GM18858 (cell line): Measurements from ENCODE around the gene NXNL1.
"Not testable (repeated sequence)": the region's sequence is repeated elsewhere in the genome, so short reads cannot be mapped to it uniquely, and the experiment has no call there.

ENCODE experiments used
- ATAC-seq: cut with Tn5 transposase; IDR thresholded peaks from one replicate; pipeline ENCODE4 v1.9.1; 2021; ENCODE audit not compliant: unreplicated experiment

NXNL1 gene, protein sequence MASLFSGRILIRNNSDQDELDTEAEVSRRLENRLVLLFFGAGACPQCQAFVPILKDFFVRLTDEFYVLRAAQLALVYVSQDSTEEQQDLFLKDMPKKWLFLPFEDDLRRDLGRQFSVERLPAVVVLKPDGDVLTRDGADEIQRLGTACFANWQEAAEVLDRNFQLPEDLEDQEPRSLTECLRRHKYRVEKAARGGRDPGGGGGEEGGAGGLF

DNA sequence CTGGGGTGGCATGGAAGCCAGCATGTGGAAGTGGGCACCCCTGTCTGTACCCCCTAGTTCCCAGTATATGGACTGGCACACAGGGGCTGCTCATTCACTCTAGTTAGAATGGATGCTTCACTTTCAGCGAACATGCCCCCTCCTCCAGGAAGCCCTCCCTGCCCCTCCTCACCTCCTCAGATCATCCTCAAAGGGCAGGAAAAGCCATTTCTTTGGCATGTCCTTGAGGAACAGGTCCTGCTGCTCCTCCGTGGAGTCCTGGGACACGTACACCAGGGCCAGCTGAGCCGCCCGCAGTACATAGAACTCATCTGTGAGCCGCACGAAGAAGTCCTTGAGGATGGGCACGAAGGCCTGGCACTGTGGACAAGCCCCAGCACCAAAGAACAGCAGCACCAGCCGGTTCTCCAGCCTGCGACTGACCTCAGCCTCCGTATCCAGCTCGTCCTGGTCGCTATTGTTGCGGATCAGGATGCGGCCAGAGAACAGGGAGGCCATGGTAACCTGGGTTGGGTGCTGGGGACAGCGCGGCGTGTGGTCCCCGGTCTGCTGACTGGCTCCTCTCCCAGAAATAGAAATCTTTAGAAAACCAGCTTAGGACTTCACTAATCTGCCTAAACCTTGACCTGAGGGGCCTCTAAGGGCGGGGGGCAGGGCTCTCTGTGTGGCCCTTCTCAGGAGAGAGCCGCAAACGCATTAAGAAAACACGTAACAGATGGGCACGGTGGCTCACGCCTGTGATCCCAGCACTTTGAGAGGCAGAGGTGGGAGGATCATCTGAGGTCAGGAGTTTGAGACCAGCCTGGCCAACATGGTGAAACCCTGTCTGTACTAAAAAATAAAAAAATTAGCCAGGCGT lies at the start of gene NXNL1:
TSS of gene NXNL1 (minus strand) at position 555 of the 859 bp plus-strand sequence. CDS start at position 498, 57 bp downstream.
- no peak for ATAC-seq

DNA sequence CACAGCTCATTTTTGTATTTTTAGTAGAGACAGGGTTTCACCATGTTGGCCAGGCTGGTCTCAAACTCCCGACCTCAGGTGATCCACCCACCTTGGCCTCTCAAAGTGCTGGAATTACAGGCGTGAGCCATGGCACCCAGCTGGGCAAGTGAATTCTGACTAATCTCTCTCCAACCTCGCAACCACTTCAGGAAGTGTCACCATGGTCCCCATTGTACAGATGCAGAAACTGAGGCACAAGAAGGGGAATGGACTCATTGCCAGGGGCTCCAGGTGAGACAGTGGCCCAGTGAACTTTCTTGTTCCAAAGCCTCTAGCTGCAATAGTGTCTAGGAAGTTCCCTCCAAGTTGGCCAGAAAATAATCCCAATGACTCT lies 47.8 kb upstream of the NXNL1 start:
- ATAC-seq = not testable (repeated sequence)

DNA sequence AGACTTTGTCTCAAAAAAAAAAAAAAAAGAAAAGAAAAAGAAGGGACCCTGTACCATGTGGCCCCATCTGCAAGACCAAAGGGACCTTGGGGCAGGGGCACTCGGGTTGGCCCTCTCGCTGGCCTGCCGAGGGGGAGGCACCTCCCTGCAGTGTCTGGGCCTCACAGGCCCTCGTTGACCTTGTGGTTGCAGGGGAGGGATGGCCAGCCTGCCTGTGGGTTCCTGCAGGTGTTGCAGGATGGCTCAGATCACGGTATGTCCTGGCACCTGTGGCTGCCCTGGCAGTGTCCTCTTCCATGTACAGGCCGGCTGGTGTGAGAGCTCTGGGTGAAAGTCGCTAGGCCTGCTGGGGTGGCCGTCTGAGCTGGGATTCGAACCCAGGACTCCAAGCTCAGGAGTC lies 46.0 kb upstream of the NXNL1 start:
- no peak for ATAC-seq

DNA sequence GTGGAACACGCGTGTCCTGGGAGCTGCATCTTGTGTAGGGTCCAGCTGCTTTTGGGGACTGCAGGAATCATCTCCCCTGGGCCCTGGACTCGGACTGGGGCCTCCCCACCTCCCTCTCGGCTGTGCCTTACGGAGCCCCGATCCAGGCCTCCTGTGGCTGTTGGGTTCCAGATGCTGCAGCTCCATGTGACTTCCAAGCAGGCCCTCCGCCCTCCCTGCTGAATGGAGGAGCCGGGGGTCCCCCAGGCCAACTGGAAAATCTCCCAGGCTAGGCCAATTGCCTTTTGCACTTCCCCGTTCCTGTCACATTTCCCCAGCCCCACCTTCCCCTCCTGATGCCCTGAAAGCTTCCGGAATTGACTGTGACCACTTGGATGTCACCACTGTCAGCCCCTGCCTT lies 44.5 kb upstream of the NXNL1 start:
- ATAC-seq = no peak

DNA sequence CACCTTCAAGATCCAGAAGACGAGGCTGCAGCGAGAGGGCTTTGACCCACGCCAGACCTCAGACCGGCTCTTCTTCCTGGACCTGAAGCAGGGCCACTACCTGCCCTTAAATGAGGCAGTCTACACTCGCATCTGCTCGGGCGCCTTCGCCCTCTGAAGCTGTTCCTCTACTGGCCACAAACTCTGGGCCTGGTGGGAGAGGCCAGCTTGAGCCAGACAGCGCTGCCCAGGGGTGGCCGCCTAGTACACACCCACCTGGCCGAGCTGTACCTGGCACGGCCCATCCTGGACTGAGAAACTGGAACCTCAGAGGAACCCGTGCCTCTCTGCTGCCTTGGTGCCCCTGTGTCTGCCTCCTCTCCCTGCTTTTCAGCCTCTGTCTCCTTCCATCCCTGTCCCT lies 43.7 kb upstream of the NXNL1 start:
- ATAC-seq = no peak

DNA sequence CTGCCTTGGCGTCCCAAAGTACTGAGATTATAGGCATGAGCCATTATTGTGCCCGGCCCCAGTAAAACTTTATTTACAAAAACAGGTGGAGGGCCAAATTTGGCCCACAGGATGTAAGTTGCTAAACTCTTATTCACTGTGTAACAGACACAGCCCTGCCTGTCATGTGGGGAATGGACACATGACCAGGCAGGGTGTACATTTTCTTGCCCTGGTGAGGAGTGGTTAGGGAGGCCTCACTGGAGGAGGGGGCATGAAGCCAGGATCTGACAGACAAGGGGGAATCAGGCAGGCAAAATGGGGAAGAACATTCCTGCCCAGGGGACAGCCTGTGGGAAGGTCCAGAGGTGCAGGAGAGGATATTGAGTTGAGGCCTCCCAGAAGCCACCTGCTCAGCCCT lies 43.3 kb upstream of the NXNL1 start:
- ATAC-seq = no peak

DNA sequence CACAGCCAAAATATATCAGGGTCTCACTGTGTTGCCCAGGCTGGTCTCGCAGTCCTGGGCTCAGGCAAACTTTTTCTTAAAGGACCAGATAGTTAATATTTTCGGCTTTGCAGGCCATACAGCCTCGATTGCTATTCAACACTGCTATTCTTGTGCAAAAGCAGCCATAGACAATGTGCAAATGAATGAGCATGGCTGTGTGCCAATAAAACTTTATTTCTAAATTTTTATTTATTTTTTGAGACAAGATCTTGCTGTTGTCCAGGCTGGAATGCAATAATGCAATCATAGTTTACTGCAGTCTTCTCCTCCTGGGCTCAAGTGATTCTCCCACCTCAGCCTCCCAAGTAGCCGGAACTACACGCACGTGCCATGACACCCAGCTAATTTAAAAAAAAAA lies 42.5 kb upstream of the NXNL1 start:
- ATAC-seq = no peak

DNA sequence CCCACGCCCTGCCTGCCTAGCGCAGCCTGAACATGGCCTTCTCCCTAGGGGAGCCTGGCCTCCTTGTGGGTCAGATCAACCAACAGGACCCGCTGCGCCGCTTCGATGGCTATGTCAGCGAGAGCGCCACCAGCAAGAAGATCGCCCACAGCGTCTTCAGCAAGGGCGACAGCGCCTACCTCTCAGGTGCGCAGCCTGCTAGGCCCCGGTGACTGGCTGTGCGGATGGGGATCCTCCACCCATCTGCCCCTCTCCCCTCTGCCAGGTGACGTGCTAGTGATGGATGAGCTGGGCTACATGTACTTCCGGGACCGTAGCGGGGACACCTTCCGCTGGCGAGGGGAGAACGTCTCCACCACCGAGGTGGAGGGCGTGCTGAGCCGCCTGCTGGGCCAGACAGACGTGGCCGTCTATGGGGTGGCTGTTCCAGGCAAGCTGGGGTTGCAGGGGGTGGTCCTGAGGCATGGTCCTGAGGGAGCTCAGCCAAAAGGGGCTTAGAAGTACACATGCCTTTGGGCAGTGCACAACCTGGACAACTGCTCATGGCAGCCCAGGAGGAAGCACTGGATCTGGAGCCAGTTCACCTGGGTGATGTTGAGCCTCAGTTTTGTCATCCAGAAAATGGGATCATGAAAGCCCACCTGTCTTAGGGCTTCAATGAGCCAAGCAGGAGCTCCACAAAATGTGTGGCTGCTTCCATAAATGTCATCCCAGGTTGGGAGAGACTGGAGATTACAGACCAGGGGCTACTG lies 39.9 kb upstream of the NXNL1 start:
- no peak for ATAC-seq

DNA sequence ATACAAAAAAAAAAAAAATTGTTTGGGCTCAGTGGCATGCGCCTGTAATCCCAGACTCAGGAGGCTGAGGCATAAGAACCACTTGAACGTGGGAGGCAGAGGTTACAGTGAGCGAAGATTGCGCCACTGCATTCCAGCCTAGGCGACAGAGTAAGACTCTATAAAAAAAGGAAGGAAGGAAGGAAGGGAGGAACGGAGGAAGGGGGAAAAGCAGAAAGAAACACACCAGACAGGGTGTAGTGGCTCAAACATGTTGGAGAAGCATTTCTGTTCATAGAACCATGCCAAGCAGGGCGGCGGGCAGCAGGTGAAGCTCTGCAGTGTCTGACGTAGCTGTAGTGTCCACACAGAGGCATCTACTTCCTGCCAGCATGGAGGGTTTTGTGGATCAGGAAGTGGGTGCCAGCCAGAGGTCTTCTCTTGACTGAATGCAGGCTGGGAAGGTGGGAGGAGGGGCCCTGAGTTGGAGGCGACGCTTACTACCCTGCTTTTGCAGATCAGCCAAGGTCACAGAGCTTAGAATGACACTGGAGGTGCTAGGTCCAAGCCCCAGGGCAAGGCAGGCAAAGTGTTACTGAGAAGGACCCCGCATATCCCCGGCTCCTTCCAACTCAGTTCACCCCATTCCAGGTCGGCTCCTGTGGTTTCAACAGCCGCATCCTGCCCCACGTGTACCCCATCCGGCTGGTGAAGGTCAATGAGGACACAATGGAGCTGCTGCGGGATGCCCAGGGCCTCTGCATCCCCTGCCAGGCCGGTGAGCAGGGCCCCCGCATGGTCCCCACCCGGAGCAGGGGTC lies 39.1 kb upstream of the NXNL1 start:
- no peak for ATAC-seq

DNA sequence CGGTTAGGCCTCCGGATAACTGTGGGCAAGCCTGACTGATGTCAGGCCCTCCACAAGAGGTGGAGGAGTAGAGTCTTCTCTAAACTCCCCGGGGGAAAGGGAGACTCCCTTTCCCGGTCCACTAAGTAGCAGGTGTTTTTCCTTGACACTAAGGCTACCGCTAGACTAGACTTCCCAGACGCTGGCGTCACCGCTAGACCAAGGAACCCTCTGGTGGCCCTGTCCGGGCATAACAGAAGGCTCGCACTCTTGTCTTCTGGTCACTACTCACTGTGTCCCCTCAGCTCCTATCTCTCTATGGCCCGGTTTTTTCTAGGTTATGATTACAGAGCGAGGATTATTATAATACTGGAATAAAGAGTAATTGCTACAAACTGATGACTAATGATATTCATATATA lies 38.3 kb upstream of the NXNL1 start:
- ATAC-seq = not testable (repeated sequence)

DNA sequence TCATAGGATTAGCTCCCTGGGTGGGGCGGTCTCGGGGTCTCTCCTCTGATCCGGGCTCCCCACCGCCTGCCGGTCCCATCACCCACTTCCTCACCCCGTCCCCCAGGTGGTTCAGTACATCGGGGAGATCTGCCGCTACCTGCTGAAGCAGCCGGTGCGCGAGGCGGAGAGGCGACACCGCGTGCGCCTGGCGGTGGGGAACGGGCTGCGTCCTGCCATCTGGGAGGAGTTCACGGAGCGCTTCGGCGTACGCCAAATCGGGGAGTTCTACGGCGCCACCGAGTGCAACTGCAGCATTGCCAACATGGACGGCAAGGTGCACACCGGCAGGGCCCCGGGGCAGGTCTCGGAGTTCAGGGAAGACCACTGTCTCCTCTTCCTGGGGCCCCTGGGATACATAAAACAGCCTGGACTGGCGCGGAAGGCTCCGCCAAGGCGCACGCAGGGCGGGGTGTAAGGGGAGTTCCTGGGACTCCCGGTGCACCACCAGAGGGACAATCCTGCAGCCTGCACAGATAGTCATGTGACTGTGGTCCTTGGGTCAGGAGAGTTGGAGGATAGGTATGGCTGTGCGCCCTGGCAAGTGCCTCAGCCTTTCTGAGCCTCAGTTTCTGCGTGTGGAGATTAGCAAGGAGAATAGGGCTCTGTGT lies 36.5 kb upstream of the NXNL1 start:
- ATAC-seq = no peak

DNA sequence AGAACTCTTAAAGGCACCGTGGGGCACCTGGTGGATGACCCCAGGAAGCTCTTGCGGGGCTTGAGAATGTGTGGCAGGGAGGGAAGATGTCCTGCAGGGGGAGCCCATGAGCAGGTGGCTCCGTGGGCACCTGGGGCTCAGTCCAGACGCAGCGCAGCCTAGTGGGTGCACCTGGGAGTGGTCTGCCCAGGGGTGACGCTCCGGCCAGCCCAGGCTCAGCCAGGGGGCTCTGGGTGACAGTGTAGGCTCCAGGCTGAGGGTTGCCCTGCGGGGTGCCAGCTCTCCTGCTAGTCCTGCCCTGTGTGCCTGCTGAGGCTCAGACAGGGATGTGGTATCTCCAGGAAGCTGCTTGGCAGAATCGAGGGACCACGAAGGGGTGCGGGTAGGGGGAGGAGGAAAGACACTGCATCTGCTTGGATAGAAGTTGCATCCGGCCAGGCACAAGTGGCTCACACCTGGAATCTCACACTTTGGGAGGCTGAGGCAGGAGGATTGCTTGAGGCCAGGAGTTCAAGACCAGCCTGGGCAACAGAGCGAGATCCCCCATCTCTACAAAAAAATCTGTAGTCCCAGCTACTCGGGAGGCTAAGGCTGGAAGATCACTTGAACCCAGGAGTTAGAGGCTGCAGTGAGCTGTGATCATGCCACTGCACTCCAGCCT lies 35.7 kb upstream of the NXNL1 start:
- no peak for ATAC-seq

DNA sequence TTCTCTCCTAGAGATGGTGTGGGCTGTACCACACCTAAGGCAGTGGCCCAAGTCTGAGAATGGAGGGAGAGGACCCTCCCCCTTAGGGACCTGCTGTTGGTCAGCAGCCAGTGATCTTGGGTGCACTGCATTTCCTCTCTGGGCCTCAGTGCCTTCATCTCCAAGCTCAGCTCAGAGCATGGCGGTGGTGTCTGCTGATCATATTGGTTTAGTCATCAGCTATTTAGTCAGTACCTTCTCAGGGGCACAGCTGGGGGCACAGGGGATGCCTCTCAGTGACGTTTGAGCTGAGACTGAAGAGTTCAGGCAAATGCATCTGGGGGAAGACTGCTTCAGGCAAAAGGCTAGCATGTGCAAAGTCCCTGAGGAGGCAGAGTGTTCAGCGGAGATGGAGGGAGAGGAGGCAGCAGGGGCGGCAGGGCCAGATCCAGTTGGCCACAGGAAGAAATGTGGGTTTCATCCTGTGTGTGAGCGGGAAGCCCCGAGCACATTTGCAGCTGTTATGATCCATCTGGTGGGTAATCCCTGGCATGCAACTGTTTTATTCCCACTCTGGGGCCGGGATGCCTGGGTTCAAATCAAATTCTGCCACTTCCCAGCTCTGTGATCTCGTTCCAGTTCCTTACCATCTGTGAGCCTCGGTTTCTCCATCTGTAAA lies 35.0 kb upstream of the NXNL1 start:
- no peak for ATAC-seq

DNA sequence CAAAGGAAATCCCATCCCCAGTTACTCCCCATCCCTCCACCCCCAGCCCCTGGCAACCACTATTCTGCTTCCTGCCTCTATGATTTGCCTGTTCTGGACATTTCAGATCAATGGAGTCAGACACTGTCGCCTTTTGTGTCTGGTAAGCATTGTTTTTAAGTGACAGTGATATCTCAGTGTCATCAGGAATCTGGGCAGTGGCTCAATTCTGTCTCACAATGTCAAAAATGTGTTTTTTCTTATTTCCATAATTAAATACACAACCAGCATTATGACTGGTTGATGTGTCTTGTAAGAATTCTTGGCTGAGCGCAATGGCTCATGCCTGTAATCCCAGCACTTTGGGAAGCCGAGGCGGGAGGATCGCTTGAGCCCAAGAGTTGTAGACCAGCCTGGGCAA lies 30.6 kb upstream of the NXNL1 start:
- no peak for ATAC-seq

DNA sequence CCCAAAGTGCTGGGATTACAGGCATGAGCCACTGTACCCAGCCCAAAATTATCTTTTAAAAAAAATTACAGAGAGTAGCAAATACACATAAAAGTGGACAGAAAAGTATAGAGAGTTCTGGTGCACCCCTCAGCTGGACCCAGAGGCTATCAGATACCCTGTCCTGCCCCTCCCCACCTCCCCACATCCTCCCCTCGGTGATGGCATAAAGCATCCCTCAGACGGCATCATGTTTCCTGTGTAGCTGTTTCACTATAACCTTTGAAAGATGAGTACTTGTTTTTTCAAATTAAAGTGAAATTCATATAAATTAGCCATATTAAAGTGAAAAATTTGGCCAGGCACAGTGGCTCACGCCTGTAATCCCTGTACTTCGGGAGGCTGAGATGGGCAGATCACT lies 29.7 kb upstream of the NXNL1 start:
- no peak for ATAC-seq

DNA sequence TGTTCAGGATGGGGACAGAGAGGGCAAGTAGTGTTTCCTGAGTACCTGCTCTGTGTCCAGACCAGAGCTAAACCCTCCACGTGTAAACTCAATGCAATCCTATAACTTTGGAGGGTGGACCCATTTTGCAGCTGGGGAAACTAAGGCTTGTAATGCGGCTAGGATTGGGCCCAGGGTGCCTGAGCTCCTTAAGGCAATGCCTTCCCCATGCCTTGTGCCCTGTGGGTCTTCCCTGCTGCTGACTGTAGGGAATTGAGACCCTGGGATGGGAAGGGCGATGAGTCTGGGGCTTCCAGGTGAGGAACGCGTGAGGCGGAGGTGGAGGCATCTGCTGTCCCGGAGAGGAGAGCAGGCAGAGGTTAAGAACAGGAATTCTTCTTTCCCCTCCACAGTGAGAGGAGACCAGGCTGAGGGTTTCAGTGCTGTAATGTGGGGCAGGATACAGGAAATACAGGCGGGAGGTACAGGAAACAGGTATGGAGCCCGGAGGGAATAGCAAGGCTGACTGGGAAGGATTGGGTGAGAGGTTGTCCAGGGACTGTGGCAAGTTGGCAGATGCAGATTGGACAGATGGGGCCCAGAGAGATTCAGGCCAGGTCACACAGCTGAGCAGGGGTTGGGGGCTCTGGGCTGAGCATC lies 28.8 kb upstream of the NXNL1 start:
- no peak for ATAC-seq

DNA sequence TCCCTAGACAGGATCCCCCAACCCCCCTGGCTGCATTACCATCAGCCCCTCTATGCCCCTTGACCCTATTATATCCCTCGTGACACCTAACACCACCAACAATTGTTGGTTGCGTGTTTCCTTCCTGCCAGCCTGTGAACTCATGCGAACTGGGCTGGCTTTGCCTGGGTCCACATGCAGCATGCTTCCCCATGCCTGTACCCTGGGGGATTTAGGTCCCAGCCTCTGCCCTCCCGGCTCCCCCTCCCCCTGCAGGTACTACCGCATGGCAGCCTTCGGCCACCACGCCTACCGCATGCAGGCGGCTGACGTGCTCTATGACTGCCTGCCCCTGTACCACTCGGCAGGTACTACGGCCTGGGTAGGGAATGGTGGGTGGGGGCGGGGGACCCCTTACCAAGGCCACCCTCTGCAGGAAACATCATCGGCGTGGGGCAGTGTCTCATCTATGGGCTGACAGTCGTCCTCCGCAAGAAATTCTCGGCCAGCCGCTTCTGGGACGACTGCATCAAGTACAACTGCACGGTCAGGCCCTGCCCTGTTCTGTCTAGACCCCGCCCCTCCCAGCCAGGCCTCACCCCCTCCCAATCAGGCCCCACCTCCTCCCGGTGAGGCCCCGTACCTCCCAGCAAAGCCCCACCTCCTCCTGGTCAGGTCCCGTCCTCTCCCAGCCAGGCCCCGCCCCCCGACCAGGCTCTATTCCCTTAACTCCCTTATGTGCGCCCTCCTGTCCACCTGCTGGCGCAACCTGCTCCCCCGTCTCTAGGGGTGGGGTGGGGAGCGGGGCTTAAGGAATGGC lies 28.1 kb upstream of the NXNL1 start:
- ATAC-seq = no peak
